Astrocyte (in vitro differentiated cells and primary cell): ENCODE measurements around the gene EFCAB6. TPM values are rescaled to one million over a fixed set of nuclear protein-coding genes. Genes with fewer than 3 reads are reported as not detected.

Experiments used
- DNase-seq: peaks from one replicate; pipeline ENCODE4 v3.0.0-alpha.2; 2010; ENCODE audit warnings: low read depth
- FAIRE-seq: peaks from 2 replicates; lab custom pipeline; 2011; peaks lifted over from hg19 to GRCh38; lab: Jason Lieb, UNC
- H2AFZ ChIP-seq: 2 replicates; pipeline ENCODE4 v1.6.0; 2012; ENCODE audit warnings: low read depth, low read length, inconsistent platforms
- H3K27ac ChIP-seq: 2 replicates; pipeline ENCODE4 v1.5.1; 2011; ENCODE audit warnings: low read depth, low read length, inconsistent platforms
- H3K27me3 ChIP-seq: 2 replicates; pipeline ENCODE4 v1.6.0; 2011; ENCODE audit warnings: low read length, inconsistent platforms; ENCODE audit not compliant: insufficient read depth
- H3K36me3 ChIP-seq: 2 replicates; pipeline ENCODE4 v1.5.1; 2011; ENCODE audit warnings: low read length, inconsistent platforms; ENCODE audit not compliant: insufficient read depth
- H3K4me1 ChIP-seq: 2 replicates; pipeline ENCODE4 v1.5.1; 2011; ENCODE audit warnings: low read length, inconsistent platforms; ENCODE audit not compliant: insufficient read depth
- H3K4me2 ChIP-seq: 2 replicates; pipeline ENCODE4 v1.6.0; 2012; ENCODE audit warnings: low read length, inconsistent platforms
- H3K4me3 ChIP-seq: 2 replicates; pipeline ENCODE4 v1.5.1; 2011; ENCODE audit warnings: low read depth, mild to moderate bottlenecking, low read length, inconsistent platforms; ENCODE audit not compliant: insufficient read depth
- H3K79me2 ChIP-seq: 2 replicates; pipeline ENCODE4 v1.6.0; 2012; ENCODE audit warnings: mild to moderate bottlenecking, low read length, inconsistent platforms; ENCODE audit not compliant: insufficient read depth
- H3K9ac ChIP-seq: 2 replicates; pipeline ENCODE4 v1.6.0; 2012; ENCODE audit warnings: mild to moderate bottlenecking, low read length, inconsistent platforms
- H3K9me3 ChIP-seq: 2 replicates; pipeline ENCODE4 v1.5.1; 2012; ENCODE audit warnings: low read depth, mild to moderate bottlenecking, low read length, inconsistent platforms; ENCODE audit not compliant: insufficient read depth
- H4K20me1 ChIP-seq: 2 replicates; pipeline ENCODE4 v1.6.0; 2012; ENCODE audit warnings: low read length, inconsistent platforms; ENCODE audit not compliant: insufficient read depth
- H3K27ac Mint-ChIP-seq: one replicate; pipeline ENCODE4 v1.8.0; 2021; ENCODE audit warnings: mild to moderate bottlenecking, mixed read lengths; ENCODE audit not compliant: unreplicated experiment
- H3K27me3 Mint-ChIP-seq: one replicate; pipeline ENCODE4 v1.8.0; 2021; ENCODE audit warnings: low read depth, mixed read lengths; ENCODE audit not compliant: unreplicated experiment
- H3K36me3 Mint-ChIP-seq: one replicate; pipeline ENCODE4 v1.8.0; 2021; ENCODE audit warnings: low read depth, mixed read lengths; ENCODE audit not compliant: unreplicated experiment
- H3K4me1 Mint-ChIP-seq: one replicate; pipeline ENCODE4 v1.8.0; 2021; ENCODE audit warnings: low read depth, mixed read lengths; ENCODE audit not compliant: unreplicated experiment
- H3K4me3 Mint-ChIP-seq: one replicate; pipeline ENCODE4 v1.8.0; 2021; ENCODE audit warnings: mild to moderate bottlenecking, moderate library complexity, mixed read lengths; ENCODE audit not compliant: unreplicated experiment
- H3K9me3 Mint-ChIP-seq: one replicate; pipeline ENCODE4 v1.8.0; 2021; ENCODE audit warnings: mild to moderate bottlenecking, mixed read lengths; ENCODE audit not compliant: unreplicated experiment
- CTCF ChIP-seq: IDR thresholded peaks from 2 replicates; pipeline ENCODE4 v1.5.1; 2011; ENCODE audit warnings: low read depth, mild to moderate bottlenecking, inconsistent platforms, low read length, moderate library complexity; ENCODE audit not compliant: insufficient read depth
- EZH2 ChIP-seq: IDR thresholded peaks from 2 replicates; pipeline ENCODE4 v1.6.1; 2012; ENCODE audit warnings: mild to moderate bottlenecking, low read length, inconsistent platforms; ENCODE audit not compliant: insufficient read depth
- total RNA-seq: library from RNA; stranded (reverse); gene quantifications from 2 replicates; pipeline ENCODE4 v1.2.1, GENCODE V29; 2021

Gene EFCAB6
- total RNA-seq, 1 donor from 2014 or later: 1.2 TPM

GRCh38 chr22:43853328-43853931, 41.3 kb upstream of the EFCAB6 start:
- no peak overlapping the region for H3K27ac Mint-ChIP-seq
- no peaks in the 10 kb centered on the region for H3K4me1 Mint-ChIP-seq
- H3K36me3 Mint-ChIP-seq: peaks cover 4% of the 10 kb centered on the region
- Histone ChIP-seq H3K27me3 (peaks cover 4% of the 10 kb centered on the region), H3K4me3 (no peak overlapping the region), H3K27ac (no peak overlapping the region), H3K36me3 (no peaks in the 10 kb centered on the region), H3K9ac (no peak overlapping the region), H3K4me2 (no peak overlapping the region), H3K9me3 (no peaks in the 10 kb centered on the region), H2AFZ (no peak overlapping the region), H3K79me2 (no peaks in the 10 kb centered on the region), H3K4me1 (no peaks in the 10 kb centered on the region), H4K20me1 (peaks cover 55% of the 10 kb centered on the region)
- H3K27me3 Mint-ChIP-seq: peaks cover 13% of the 10 kb centered on the region
- H3K9me3 Mint-ChIP-seq: peaks cover 3% of the 10 kb centered on the region
- DNase-seq (no peak), FAIRE-seq (no peak)
- TF ChIP-seq CTCF: no peak
- no peak for TF ChIP-seq EZH2
- no peak overlapping the region for H3K4me3 Mint-ChIP-seq

- no peaks in the 10 kb centered on the region for H3K4me1 ChIP-seq
- peaks cover 4% of the 10 kb centered on the region for H3K36me3 Mint-ChIP-seq
- no peak overlapping the region for H3K4me3 ChIP-seq
- H3K27ac ChIP-seq: no peak overlapping the region
- H2AFZ ChIP-seq: no peak overlapping the region
- no peaks in the 10 kb centered on the region for H3K4me1 Mint-ChIP-seq
- no peaks in the 10 kb centered on the region for H3K9me3 ChIP-seq
- TF ChIP-seq EZH2 (no peak), CTCF (no peak)
- H3K79me2 ChIP-seq: no peaks in the 10 kb centered on the region
- no peak overlapping the region for H3K4me3 Mint-ChIP-seq
- FAIRE-seq: no peak
- peaks cover 4% of the 10 kb centered on the region for H3K27me3 ChIP-seq
- H3K36me3 ChIP-seq: no peaks in the 10 kb centered on the region
- peaks cover 3% of the 10 kb centered on the region for H3K9me3 Mint-ChIP-seq
- DNase-seq: no peak
- H3K27me3 Mint-ChIP-seq: peaks cover 13% of the 10 kb centered on the region
- no peak overlapping the region for H3K4me2 ChIP-seq
- H3K27ac Mint-ChIP-seq: no peak overlapping the region
- no peak overlapping the region for H3K9ac ChIP-seq
- H4K20me1 ChIP-seq: peaks cover 54% of the 10 kb centered on the region
Measured at GRCh38 chr22:43852573-43853327, 40.6 kb upstream of the EFCAB6 start.

GRCh38 chr22:43851979-43852307, 39.8 kb upstream of the EFCAB6 start:
- H3K4me2 ChIP-seq: no peak overlapping the region
- no peak overlapping the region for H3K9ac ChIP-seq
- no peaks in the 10 kb centered on the region for H3K9me3 ChIP-seq
- FAIRE-seq (no peak), DNase-seq (no peak)
- Mint-ChIP-seq H3K27me3 (peaks cover 13% of the 10 kb centered on the region), H3K27ac (no peak overlapping the region), H3K9me3 (peaks cover 2% of the 10 kb centered on the region), H3K4me3 (no peak overlapping the region), H3K36me3 (peaks cover 2% of the 10 kb centered on the region), H3K4me1 (no peaks in the 10 kb centered on the region)
- no peak overlapping the region for H3K27ac ChIP-seq
- no peaks in the 10 kb centered on the region for H3K79me2 ChIP-seq
- no peak overlapping the region for H2AFZ ChIP-seq
- H3K4me3 ChIP-seq: no peak overlapping the region
- H4K20me1 ChIP-seq: peaks cover 57% of the 10 kb centered on the region
- H3K36me3 ChIP-seq: no peaks in the 10 kb centered on the region
- no peaks in the 10 kb centered on the region for H3K4me1 ChIP-seq
- no peak for TF ChIP-seq EZH2
- TF ChIP-seq CTCF: no peak
- H3K27me3 ChIP-seq: peaks cover 4% of the 10 kb centered on the region
